Erythroblast (primary cell): ENCODE measurements around the gene NLGN1.

Experiments used
- DNase-seq, 2 experiments: peaks; one replicate each; lab custom pipeline; 2025; lab: John Stamatoyannopoulos, UW
- GATA1 ChIP-seq: IDR thresholded peaks from 2 replicates; pipeline ENCODE4 v1.6.1; 2011; ENCODE audit warnings: low read depth, mild to moderate bottlenecking, control low read depth, low read length, moderate library complexity
- POLR2A ChIP-seq: IDR thresholded peaks from 2 replicates; pipeline ENCODE4 v1.6.1; 2011; ENCODE audit warnings: mild to moderate bottlenecking, low read length

The NLGN1 gene

DNA sequence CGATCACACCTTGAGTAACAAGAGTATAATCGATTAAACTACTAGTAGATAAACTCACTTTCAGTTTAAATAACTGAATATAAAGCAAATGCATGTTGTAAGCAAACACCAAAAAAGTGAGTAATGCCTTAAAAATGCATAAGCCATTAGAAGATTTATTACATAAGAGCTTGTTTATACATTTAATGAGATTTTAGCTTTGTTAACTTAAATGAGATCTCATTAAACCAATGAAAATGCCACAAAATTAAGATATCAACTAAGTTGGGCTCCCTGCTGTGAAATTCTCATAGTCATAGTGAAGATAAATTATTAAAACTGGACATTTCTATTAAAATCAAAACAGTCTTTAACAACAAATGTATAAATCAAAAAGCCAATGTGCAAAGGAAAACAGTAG is 701.2 kb downstream of the NLGN1 start:
- no peak for DNase-seq
- TF ChIP-seq GATA1 (no peak), POLR2A (no peak)

DNA sequence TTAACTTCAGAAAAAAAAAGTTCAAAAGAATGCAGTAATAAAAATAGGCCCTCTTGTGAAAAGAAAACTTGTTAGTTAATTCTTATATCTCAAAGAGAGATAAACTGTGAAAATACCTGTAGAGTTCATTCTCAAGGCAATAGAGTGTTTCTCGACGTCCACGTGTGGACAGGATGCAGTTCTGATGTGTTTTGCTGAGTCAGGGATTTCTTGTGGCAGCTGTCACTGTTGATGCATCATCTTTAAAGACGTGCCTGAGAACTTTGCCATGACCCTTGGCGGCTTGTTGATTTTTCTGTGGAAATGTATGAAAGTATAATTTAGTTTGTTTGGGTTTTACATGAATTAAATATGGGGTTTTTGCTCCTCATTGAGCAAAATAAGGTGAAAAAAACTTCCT is 702.2 kb downstream of the NLGN1 start:
- TF ChIP-seq POLR2A (no peak), GATA1 (no peak)
- no peak for DNase-seq

DNA sequence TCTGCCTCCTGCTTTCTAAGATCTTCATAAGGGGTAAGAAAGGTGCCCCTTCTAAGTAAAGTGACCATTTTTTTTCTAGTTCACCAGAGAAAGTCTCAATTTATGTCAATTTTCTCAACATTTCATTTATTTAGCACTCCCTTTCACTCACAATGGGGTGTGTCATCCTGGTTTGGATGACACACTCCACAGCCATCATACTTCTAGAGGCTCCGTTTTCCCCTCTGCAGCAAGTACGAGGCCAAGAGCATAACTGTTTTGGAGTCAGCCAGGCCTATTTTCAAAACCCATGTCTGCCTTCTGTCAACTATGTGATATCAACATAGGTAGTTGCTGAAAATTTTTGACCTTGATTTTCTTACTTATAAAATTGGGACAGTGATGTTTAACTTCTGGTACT is 703.2 kb downstream of the NLGN1 start:
- no peak for TF ChIP-seq GATA1
- DNase-seq: no peak

DNA sequence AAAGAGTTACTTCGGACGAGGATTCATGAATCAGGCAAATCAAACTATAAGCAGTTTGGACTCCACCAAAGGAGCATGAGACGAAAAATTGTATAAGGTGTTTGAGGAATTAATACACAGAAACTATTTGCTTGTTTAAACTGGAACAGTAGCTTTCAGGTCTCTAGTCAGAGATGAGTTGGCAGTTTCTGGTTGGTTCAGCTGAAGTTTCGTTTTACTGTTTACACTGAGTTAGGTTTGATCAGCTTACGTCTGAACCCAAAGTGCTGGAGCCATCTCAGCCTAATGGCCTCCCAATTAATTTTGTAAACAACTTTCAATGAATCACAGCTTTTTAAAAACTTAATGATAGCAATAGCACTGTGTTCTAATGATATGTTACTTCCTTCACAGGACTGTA is 703.7 kb downstream of the NLGN1 start:
- DNase-seq: no peak
- TF ChIP-seq POLR2A (no peak), GATA1 (no peak)

DNA sequence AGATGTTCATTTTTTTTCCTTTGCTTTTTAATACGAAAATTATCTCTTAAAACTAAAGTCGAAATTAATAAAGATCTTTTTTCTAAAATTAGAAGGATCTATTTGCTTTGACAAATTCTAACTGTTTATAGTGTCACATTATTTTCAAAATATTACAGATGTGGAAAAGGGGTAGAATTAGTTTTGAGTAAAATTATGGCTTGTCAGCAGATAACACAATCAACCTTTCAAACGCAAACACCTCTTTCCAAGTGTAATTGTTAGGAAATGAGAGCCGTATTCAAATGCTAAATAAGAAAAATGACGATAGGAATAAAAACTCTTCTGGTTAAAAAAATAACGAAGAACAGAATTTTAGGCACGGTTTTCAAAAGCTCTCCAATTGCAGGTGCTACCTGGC is 704.7 kb downstream of the NLGN1 start:
- no peak for DNase-seq
- TF ChIP-seq GATA1 (no peak), POLR2A (no peak)

DNA sequence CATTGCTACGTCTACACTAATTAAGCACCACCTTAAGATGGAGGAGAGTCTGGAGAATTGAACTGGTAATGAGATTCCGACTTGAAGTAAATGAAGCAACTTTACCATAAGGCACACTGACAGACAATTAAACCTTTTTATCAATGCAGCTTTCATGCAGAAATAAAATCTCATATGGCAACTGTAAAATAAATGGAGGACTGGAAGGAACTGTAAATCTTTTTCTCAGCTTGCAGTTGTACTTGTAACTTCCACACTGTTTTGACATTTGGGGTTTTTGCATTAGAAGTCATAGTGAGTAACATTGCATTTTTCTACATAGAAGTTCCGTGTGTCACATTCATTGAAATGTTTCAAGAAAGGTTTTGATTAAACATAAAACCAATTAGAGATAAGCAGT is 705.3 kb downstream of the NLGN1 start:
- TF ChIP-seq GATA1 (no peak), POLR2A (no peak)
- DNase-seq: no peak

DNA sequence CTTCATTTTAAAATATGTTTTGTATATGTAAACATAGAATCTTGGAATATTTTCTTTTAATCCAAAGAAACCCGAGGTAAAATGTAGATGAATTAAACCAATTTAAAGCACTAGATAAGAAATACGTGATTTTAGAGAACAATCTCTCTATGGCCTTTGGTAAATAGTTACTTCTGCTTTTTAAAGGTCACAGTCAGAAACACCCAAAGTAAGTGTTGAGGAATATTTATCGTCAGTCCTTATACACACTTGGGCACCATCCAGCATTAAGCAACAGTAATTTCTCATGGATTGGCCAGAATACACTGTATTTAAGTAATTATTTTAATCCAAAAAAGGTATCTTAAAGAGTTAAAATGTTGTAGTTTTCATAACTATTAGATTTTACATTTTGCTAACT is 713.2 kb downstream of the NLGN1 start:
- no peak for DNase-seq
- no peak for TF ChIP-seq POLR2A
- TF ChIP-seq GATA1: no peak

DNA sequence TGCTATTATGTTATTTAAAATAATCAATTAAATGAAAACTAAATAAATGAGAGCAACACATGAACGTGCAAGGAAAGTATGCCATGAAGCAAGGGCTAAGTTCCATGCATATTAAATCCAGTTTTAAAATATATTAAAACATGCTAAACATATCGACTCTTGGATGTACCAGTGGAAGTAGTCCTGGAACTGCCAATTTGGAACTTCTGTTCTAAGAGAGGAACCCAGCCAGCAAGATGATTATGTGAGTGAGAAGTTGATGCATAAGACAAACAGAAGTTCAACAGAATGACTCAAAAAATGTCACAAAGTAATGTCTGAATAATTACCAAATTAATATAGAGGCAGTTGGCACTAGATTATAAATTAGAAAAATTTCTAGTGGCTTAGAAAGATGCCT is 714.2 kb downstream of the NLGN1 start:
- TF ChIP-seq POLR2A (no peak), GATA1 (no peak)
- no peak for DNase-seq

DNA sequence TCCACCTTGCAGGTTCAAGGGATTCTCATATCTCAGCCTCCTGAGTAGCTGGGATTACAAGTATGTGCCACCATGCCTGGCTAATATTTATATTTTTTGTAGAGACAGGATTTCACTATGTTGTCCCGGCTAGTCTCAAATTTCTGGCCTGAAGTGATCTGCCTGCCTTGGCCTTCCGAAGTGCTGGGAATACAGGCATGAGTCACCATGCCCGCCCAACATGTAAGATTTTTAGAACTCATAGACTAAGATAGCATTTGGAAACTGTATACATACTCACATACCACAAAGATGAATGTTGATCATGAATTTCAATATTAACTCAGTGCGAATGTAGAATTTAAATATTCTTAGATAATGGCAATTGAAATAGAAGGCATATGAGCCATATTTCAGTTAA is 718.9 kb downstream of the NLGN1 start:
- no peak for DNase-seq
- TF ChIP-seq POLR2A (no peak), GATA1 (no peak)

DNA sequence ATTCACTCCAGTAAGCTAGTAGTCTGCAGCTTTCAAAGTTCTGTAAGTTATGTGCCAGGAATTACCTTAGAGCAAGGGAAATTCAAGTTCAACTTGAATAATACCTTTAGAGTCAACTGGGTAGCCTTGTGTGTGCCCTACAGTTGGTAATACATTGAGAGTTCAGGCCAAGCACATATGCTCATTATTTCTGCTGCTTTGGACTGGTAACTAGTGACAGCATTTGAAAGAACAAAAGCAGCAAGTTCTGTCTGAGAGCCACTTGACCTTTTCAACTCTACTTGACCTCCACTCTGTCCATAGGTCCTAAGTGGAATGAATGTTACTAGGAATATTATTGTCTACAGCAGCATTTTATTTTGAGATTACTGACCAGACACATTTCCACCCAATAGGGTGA is 723.5 kb downstream of the NLGN1 start:
- TF ChIP-seq GATA1 (no peak), POLR2A (no peak)

DNA sequence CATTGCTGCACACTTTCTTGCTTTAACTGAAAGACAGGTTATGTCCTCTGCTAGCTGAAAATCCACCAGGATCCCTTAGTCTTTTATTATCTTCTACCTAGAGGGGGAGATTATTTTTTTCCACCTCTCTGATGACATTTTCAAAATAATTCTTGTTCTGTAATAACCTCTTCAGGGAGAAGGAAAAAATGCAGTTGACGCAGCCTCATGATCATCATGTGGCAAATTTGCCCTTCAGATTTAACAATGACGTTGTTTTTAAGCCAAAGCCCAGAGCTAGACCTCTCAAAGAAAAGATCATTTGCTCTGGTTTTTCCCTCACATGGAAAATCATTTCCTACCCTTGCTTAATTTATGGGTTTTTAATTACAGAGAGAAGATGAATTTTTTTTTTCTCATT is 724.9 kb downstream of the NLGN1 start:
- no peak for DNase-seq
- TF ChIP-seq POLR2A: no peak
- no peak for TF ChIP-seq GATA1

More for the DNA sequence above, 723.5 kb downstream of the NLGN1 start:
- no peak for DNase-seq

DNA sequence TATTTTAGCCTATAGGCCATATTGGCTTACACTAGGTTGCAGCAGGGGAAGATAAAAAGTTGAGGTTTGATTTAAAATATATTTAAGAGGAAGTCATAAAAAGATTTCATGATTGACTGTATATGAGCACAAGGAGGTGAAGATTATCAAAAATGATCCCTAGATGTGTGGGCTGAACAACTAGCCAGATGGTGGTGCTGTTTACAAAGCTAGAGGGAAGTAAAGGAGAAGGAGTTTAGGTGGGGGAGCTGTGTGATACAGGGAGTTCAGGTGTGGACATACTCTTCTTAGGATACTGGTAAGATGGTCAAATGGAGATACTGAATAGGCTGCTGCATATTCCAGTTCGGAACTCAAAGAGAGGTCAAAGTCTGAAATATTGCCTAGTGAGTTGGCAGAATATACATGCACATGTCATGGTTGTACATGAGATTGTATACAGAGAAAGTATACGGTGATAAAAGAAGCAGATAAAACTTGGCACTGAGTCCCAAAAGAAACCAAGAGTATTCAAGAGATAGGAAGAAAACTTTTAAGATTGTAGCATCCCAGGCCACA is 727.8 kb downstream of the NLGN1 start:
- TF ChIP-seq GATA1: no peak
- TF ChIP-seq POLR2A: no peak
- peak; percentile 20 to 26 for DNase-seq

DNA sequence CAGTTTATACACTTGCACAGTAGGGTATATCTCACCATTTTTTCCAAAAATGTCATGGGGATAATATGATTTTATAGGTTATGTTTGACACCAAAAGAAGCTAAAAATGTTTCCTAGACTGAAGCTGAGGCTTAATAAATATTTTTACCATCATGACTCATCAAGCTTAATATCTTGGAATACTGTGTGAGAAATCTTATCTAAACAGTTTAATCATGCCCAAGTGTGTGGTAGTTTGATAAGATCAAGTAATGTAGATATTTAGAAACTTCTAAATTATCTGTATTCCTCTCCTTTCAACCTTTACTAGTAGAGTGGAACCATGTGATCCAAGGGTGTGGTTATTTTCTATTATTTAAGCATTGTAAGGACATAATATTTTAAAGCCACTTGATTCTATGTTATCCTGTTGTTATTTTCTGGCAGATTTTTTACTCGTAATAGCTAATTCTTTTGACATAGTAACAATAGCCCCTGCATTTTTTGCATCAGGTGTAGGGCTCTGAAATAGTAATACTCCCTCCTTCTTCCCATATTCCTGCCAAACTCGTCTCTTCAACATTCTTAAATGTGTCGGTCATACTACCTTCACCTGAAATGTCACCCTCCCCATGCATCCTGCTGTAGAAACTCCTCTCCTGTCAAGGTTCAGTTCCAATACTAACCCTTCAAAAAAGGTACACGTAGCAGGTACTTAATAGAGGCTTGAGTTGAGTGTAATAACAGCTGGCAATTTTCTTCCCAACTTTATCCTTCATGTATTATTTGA is 729.6 kb downstream of the NLGN1 start:
- DNase-seq: peak in 1 of 2 experiments; percentile 26
- TF ChIP-seq GATA1 (no peak), POLR2A (no peak)

DNA sequence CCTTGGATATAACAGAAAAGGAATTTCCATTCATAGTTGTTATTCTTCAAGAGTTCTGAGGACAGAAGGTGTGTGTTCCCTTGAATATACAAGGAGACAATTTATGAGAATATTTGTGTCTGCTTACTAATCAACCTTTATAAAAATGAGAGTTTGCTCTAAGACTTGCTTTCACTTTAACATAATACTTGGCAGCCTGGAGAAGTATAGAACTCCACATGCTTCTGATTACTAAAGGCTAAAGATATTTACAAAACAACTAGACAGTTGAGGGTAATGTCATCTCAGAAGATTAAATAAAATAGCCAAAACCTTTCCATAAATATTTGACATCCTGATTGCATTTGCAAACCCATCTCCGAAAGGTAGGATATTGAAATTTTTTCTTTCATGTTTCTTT is 734.5 kb downstream of the NLGN1 start:
- no peak for TF ChIP-seq POLR2A
- TF ChIP-seq GATA1: no peak
- DNase-seq: no peak
